Measurements from ENCODE around the gene SLC66A2. TPM values are rescaled to one million over a fixed set of nuclear protein-coding genes. Genes with fewer than 3 reads are reported as not detected.

SLC66A2 gene
- total and polyA plus RNA-seq, 10 of the 15 experiments (the other 5 are each of a cell fraction or from before 2014, with no cell fraction given) = 0.69 to 42.5 (median 14.8) TPM

- Histone ChIP-seq H3K27ac (ENCODE audit: control insufficient read depth, insufficient read depth) (no peak overlapping the region), H3K4me3 (no peak overlapping the region), H3K9ac (ENCODE audit: control insufficient read depth, insufficient read depth, low read length) (no peak overlapping the region), H2AFZ (ENCODE audit: control insufficient read depth, low read depth, low read length) (no peak overlapping the region), H3K79me2 (ENCODE audit: control insufficient read depth, insufficient read depth, low read length) (no peaks in the 10 kb centered on the region), H3K4me1 (ENCODE audit: control insufficient read depth, insufficient read depth, low read length) (no peaks in the 10 kb centered on the region), H3K9me3 (replicated peaks; ENCODE audit: control insufficient read depth, insufficient read depth, low read length) (no peaks in the 10 kb centered on the region; the same call in 2 of the 3 replicates), H3K36me3 (ENCODE audit: control insufficient read depth in 2 of 2, insufficient read depth in 2 of 2, low read length in 1 of 2) (no peaks in the 10 kb centered on the region), H4K20me1 (ENCODE audit: control insufficient read depth, insufficient read depth) (no peaks in the 10 kb centered on the region), H3K27me3 (replicated peaks in 1 of 2; ENCODE audit: control insufficient read depth in 2 of 2, insufficient read depth in 2 of 2, low read length in 1 of 2) (no peaks in the 10 kb centered on the region), H3K4me2 (ENCODE audit: control insufficient read depth, insufficient read depth) (no peak overlapping the region)
- ChIA-PET POLR2A (no interaction called here), SMC1A (ENCODE audit: uncharacterized antibody, unreplicated experiment) (no interaction called here), RAD21 (ENCODE audit: unreplicated experiment) (no interaction called here), CTCF (no interaction called here)
- intact Hi-C loops (cut with micrococcal nuclease; ENCODE audit: unreplicated experiment) = no loop called here
- TF ChIP-seq E2F4 (IDR thresholded peaks at IDR 0.05; ENCODE audit: low read depth, low read length) (no peak), BCL3 (IDR thresholded peaks at IDR 0.05; ENCODE audit: borderline replicate concordance, insufficient read depth, low read depth, low read length, poor library complexity, severe bottlenecking) (no peak), ZNF217 (IDR thresholded peaks at IDR 0.05) (no peak), PRDM15 (CRISPR knock-in tag; IDR thresholded peaks at IDR 0.05) (no peak), NR2F1 (conservative IDR thresholded peaks at IDR 0.05) (no peak), CHD4 (IDR thresholded peaks at IDR 0.05) (no peak), SMARCA5 (IDR thresholded peaks at IDR 0.05) (no peak), SREBF1 (IDR thresholded peaks at IDR 0.05; ENCODE audit: low read length) (no peak), PAX5 (IDR thresholded peaks at IDR 0.05; ENCODE audit: borderline replicate concordance, low read depth, low read length) (no peak), CREM (IDR thresholded peaks at IDR 0.05; ENCODE audit: low read depth) (no peak), CEBPB (IDR thresholded peaks at IDR 0.05; ENCODE audit: borderline replicate concordance in 1 of 2, low read depth in 2 of 2, low read length in 2 of 2) (no peak)
- no peak for ATAC-seq
- in situ Hi-C loops (cut with MboI) = no loop called here
- WGBS (ENCODE audit: insufficient coverage, insufficient replicate concordance, low lambda C conversion rate, missing lambda C conversion rate) = 36% methylated on average over 24 of the region's 24 CpGs
- FAIRE-seq = no peak
- no TSS peak for BruUV-seq (replicated peaks)
- DNase-seq (ENCODE audit: low read depth, low spot score) = no peak
Observed at GRCh38 chr18:79874553-79875530, 76.6 kb downstream of the SLC66A2 start.

Data from GM12878 (cell line).